ENCODE data around the gene RHBG. TPM values are rescaled to one million over a fixed set of nuclear protein-coding genes. Genes with fewer than 3 reads are reported as not detected.

Gene RHBG
- total RNA-seq, 1 donor: not detected

DNA sequence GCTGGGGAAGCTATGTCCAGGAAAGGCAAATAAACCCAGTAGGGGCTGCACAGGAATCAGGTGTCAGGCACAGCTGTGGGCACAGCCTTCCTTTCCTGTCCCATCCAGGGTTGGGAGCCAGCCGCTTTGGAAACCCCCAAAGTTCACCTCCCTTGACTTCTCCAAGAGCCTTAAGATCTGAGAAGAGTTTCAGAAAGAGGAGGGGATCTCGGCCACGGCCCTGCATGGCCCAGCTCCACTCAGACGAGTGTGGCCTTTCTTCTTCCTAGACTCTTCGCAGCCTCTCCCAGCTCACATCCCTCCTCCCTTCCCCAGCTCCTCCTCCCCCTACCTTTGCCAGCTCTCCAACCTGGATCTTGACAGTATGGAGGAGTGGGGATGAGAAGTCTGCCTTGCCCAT is 36.7 kb downstream of the RHBG start:
- no peak overlapping the region for H3K4me3 ChIP-seq (ENCODE audit: low read depth, low read length)

DNA sequence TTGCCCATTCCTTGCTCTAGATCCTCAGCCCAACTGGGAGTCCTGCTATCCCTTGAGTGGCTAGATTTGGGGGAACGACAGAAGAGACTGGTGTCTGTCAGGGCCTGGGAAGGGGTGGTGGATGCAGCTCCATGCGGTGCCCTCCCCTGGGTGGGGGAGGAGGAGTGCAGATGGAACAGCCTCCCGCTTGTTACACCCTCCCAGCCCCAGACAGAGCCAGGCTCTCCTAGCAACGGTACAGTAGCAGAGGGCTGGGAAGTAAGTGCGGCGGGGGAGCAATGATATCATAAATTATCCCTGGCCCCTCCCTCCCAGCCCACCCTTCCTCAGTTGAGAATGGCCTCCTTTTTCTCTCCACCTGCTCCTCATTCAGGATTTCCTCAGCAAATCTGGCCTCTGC is 37.2 kb downstream of the RHBG start:
- TF ChIP-seq, protein P1, sequence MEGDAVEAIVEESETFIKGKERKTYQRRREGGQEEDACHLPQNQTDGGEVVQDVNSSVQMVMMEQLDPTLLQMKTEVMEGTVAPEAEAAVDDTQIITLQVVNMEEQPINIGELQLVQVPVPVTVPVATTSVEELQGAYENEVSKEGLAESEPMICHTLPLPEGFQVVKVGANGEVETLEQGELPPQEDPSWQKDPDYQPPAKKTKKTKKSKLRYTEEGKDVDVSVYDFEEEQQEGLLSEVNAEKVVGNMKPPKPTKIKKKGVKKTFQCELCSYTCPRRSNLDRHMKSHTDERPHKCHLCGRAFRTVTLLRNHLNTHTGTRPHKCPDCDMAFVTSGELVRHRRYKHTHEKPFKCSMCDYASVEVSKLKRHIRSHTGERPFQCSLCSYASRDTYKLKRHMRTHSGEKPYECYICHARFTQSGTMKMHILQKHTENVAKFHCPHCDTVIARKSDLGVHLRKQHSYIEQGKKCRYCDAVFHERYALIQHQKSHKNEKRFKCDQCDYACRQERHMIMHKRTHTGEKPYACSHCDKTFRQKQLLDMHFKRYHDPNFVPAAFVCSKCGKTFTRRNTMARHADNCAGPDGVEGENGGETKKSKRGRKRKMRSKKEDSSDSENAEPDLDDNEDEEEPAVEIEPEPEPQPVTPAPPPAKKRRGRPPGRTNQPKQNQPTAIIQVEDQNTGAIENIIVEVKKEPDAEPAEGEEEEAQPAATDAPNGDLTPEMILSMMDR (IDR thresholded peaks at IDR 0.05; ENCODE audit: insufficient read depth, low read length): no peak
- DNase-seq (ENCODE audit: low read depth): no peak
- H3K4me3 ChIP-seq (ENCODE audit: low read depth, low read length): no peak overlapping the region

More for the DNA sequence above, 36.7 kb downstream of the RHBG start:
- TF ChIP-seq, protein P1 (IDR thresholded peaks at IDR 0.05; ENCODE audit: insufficient read depth, low read length): no peak
- DNase-seq (ENCODE audit: low read depth): no peak

DNA sequence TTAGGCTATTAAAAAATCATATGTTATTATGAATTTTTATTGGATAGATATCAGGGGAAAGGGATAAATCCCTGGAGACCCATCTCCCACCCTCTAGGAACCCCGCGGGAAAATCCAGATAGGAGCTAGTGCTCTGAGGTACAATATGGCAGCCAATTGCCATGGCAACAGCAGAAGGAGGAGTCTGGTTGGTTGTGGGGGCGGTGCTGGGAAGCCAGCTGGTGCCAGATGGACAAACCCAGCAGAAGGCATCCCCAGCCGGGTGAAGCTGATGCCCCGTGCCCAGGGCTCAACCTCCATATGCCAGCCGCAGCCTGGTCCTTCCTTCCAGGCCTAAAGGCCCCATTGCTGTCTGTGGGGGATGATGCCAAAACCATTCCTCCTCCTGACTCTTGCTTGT is 38.3 kb downstream of the RHBG start:
- no peak for DNase-seq (ENCODE audit: low read depth)
- TF ChIP-seq, protein P1 (IDR thresholded peaks at IDR 0.05; ENCODE audit: insufficient read depth, low read length): no peak
- no peak overlapping the region for H3K4me3 ChIP-seq (ENCODE audit: low read depth, low read length)

DNA sequence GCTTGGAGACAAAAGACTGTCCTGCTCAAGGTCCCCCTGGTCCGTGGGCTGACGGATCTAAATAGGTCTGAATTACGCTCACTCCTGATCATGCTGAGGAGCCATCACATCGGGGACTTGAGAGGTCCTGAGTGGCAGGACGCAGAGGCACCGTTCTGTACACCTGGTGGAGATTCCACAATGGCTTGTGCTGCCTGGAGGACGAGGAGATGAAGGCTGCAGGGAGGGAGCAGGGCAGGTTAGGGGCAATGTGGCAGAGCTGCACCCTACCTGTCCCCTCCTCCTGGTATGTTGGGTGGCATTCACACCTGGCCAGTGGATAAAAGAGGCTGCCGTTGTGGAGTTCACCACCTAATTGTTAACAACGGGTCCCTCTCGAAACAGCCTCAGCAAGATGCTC is 38.7 kb downstream of the RHBG start:
- no peak for DNase-seq (ENCODE audit: low read depth)
- TF ChIP-seq, protein P1 (IDR thresholded peaks at IDR 0.05; ENCODE audit: insufficient read depth, low read length): no peak
- H3K4me3 ChIP-seq (ENCODE audit: low read depth, low read length): no peak overlapping the region

DNA sequence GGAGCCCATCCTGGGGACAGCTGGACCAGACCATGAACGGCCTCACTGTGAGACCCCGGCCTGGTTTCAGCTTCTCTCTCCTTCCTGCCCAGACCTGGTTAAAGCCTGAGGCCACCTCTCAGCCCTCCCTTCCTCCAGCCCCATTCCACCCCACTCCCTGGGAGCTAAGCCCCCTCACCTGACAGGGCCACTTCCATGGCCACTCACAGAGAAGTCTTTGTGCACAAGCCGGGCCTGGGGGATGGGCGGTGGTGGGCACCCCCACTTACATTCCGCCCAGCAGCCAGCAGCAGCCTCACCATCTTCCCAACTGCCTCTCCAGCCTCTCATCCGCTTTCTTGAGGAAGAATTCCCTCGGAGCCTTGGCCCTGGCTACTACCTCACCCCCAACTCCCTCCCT is 40.4 kb downstream of the RHBG start:
- TF ChIP-seq, protein P1 (IDR thresholded peaks at IDR 0.05; ENCODE audit: insufficient read depth, low read length): no peak
- H3K4me3 ChIP-seq (ENCODE audit: low read depth, low read length): no peak overlapping the region

DNA sequence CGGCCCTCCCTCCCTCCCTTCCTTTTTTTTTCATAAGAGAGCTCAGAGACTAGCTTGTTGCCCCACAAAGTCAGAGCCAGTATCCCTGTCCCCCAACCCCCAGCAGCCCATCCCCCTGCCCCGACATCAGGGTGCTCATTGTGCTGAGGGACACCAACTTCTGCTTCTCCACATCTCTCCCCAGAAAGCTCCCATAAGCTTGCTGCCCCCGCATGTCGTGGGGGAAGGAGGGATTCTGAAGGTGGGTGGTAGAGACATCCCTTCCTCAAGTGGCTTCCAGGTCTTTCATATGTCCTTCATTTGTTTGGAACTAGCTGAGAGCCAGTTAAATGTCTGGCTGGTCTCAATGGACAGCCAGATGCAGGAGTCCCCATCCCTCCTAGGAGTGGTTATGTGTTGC is 41.2 kb downstream of the RHBG start:
- DNase-seq (ENCODE audit: low read depth): no peak
- no peak overlapping the region for H3K4me3 ChIP-seq (ENCODE audit: low read depth, low read length)
- TF ChIP-seq, protein P1 (IDR thresholded peaks at IDR 0.05; ENCODE audit: insufficient read depth, low read length): no peak

More for the DNA sequence above, 40.4 kb downstream of the RHBG start:
- DNase-seq (ENCODE audit: low read depth): no peak

DNA sequence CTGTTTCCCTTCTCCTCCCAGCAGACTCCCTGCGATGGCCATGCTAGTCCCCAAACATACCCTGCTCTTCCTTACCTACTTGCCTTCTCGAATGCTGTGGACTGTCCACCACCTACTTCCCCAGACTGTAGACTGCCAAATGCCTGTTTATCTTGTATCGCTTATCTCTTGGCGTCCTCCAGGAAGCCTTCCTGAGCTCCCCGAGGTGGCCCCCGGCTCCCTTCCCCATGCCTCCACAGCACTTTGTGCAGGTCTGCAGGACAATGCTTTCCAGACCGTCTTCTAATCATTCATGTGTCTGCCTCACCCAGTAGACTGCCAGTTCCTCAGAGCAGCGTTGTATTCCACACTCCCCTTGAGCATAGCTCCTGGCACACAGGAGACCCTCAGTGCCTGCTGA is 41.7 kb downstream of the RHBG start:
- no peak for DNase-seq (ENCODE audit: low read depth)
- no peak overlapping the region for H3K4me3 ChIP-seq (ENCODE audit: low read depth, low read length)
- TF ChIP-seq, protein P1 (IDR thresholded peaks at IDR 0.05; ENCODE audit: insufficient read depth, low read length): no peak
